Endometrial microvascular endothelial cells (primary cell): ENCODE measurements around the gene DSG2. TPM values are rescaled to one million over a fixed set of nuclear protein-coding genes. Genes with fewer than 3 reads are reported as not detected.
"Not testable (repeated sequence)": the region's sequence is repeated elsewhere in the genome, so short reads cannot be mapped to it uniquely, and the experiment has no call there.

Source experiments
- in situ Hi-C: cut with HindIII; loops from 2 replicates; pipeline ENCODE4 v1.10.0; 2017; ENCODE audit warnings: low sequenced_read_pairs, low pct_unique_long_range_greater_than_20kb; ENCODE audit errors: inconsistent ontology term
- total RNA-seq: library from RNA; depleted of rRNA; stranded (reverse); fragments of >200 nt; gene quantifications from one replicate; pipeline ENCODE4 v1.2.3, GENCODE V29; 2015; ENCODE audit errors: inconsistent ontology term

Gene DSG2
- total RNA-seq, 1 donor from 2014 or later, result not detected

- in situ Hi-C loops, result no loop called here
Observed at GRCh38 chr18:31498574-31499524, 872 bp downstream of the DSG2 start.

- in situ Hi-C loops, result no loop called here
Observed at GRCh38 chr18:31500051-31500688, 2.2 kb downstream of the DSG2 start.

- in situ Hi-C loops, result no loop called here
Observed at GRCh38 chr18:31503011-31503410, 5.0 kb downstream of the DSG2 start.

- in situ Hi-C loops, result no loop called here
Observed at GRCh38 chr18:31504455-31505147, 6.6 kb downstream of the DSG2 start.

GRCh38 chr18:31505156-31505555 lies 7.2 kb downstream of the DSG2 start:
- in situ Hi-C loops, result no loop called here

- in situ Hi-C loops, result no loop called here
Observed at GRCh38 chr18:31506024-31506742, 8.2 kb downstream of the DSG2 start.

- in situ Hi-C loops, result not testable (repeated sequence)
Observed at GRCh38 chr18:31507124-31507523, 9.1 kb downstream of the DSG2 start.

- in situ Hi-C loops, result no loop called here
Observed at GRCh38 chr18:31508781-31509180, 10.8 kb downstream of the DSG2 start.

GRCh38 chr18:31509571-31509970 lies 11.6 kb downstream of the DSG2 start:
- in situ Hi-C loops, result no loop called here

- in situ Hi-C loops, result no loop called here
Observed at GRCh38 chr18:31510319-31510718, 12.3 kb downstream of the DSG2 start.

- in situ Hi-C loops, result no loop called here
Observed at GRCh38 chr18:31511098-31511497, 13.1 kb downstream of the DSG2 start.

GRCh38 chr18:31512203-31512764 lies 14.3 kb downstream of the DSG2 start:
- in situ Hi-C loops, result no loop called here

GRCh38 chr18:31513189-31513935 lies 15.4 kb downstream of the DSG2 start:
- in situ Hi-C loops, result no loop called here

GRCh38 chr18:31516437-31516836 lies 18.5 kb downstream of the DSG2 start:
- in situ Hi-C loops, result no loop called here

- in situ Hi-C loops, result no loop called here
Observed at GRCh38 chr18:31526374-31526773, 28.4 kb downstream of the DSG2 start.

GRCh38 chr18:31533236-31533635 lies 35.3 kb downstream of the DSG2 start:
- in situ Hi-C loops, result no loop called here

- in situ Hi-C loops, result no loop called here
Observed at GRCh38 chr18:31538837-31539236, 40.9 kb downstream of the DSG2 start.

GRCh38 chr18:31546476-31546875 lies 48.5 kb downstream of the DSG2 start:
- in situ Hi-C loops, result no loop called here
